Measurements from ENCODE around the gene GSK3A. TPM values are rescaled to one million over a fixed set of nuclear protein-coding genes. Genes with fewer than 3 reads are reported as not detected.
A peak's percentile ranks its signal among the peaks of the same experiment; 100 is the strongest.

GSK3A gene
- total and polyA plus RNA-seq, 2 of the 8 experiments (the other 6 are each of a cell fraction or from before 2014, with no cell fraction given): 55.3 to 84.0 TPM

DNA sequence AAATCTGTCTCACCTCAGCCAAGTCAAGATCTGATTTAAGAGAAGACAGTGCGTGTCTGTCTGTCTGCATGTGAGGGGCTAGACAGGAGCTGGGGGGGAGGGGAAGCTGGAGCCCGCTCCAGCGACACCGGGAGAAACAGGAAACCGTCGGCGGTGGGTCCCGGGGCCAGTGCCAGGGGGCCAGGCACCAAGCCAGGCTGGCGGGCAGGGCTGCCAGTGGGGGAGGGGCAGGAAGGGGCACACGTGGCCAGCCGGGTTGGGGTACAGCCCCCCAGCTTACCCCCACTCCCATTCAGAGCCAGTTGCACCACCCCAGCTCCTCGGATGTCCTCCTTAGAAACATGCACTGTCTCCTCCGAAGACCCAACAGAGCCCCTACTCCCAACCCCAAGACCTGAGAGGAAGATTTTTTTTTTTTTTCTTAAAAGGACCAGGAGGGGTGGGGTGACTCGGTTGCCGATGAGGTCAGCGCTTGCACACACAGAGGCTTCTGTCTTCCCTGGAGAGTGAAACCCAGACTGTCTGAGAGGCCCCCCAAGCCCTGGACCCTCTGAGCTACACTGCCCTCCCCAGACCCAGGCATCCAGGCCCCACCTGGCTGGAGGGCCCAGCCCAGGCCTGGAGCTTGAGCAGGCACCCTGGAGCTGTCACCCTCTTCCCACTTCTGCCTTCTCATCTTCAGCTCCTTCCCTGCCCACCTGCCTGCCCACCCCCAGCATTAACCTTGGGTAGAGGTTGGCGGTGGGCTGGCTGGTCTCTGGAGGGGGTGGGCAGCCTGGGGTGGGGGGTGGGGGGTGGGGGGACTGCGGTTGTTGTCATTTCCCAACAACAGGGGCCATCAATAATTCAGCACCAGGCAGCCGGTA is 8.5 kb upstream of the GSK3A start:
- Histone ChIP-seq H4K20me1 (replicated peaks in 1 of 2; ENCODE audit: control insufficient read depth in 1 of 2, insufficient read depth in 2 of 2, low read length in 2 of 2) (peaks cover 6 to 19% of the 10 kb centered on the region in 2 experiments), H3K23ac (ENCODE audit: insufficient read length) (no peak overlapping the region), H3K27me3 (replicated peaks in 1 of 4; ENCODE audit: control insufficient read depth in 3 of 4, extremely low read depth in 1 of 4, insufficient read depth in 3 of 4, low read length in 3 of 4) (no peaks in the 10 kb centered on the region), H3K9ac (replicated peaks in 1 of 4; ENCODE audit: extremely low read depth in 1 of 4, low read depth in 3 of 4, low read length in 3 of 4) (no peak overlapping the region; a peak in 1 of 7 replicates), H2AK5ac (ENCODE audit: low read depth, low read length) (no peak overlapping the region; the same call in 1 of the 2 replicates), H3K79me1 (ENCODE audit: low read depth, low read length) (peaks cover 15% of the 10 kb centered on the region), H3K23me2 (ENCODE audit: low read depth, low read length) (peaks cover 13% of the 10 kb centered on the region; the same call in 1 of the 2 replicates), H4K8ac (ENCODE audit: extremely low read depth, insufficient read depth, low read length) (no peak overlapping the region), H3K4me3 (ENCODE audit: extremely low read depth in 1 of 4, insufficient read depth in 2 of 4, low read depth in 3 of 4, low read length in 4 of 4) (no peak overlapping the region), H4K91ac (replicated peaks; ENCODE audit: insufficient read length, low read length) (no peak overlapping the region), H3K36me3 (ENCODE audit: control insufficient read depth in 2 of 4, insufficient read depth in 4 of 4, low read length in 3 of 4) (peaks cover 0 to 20% (median 4%) of the 10 kb centered on the region in 4 experiments; a peak in 4 of 8 replicates), H3K79me2 (ENCODE audit: control insufficient read depth in 1 of 2, insufficient read depth in 2 of 2, low read length in 2 of 2) (peaks cover 4 to 33% of the 10 kb centered on the region in 2 experiments; a peak in 3 of 4 replicates), H2BK120ac (replicated peaks; ENCODE audit: low read depth, low read length) (no peak overlapping the region), H2BK12ac (ENCODE audit: low read depth, low read length) (no peak overlapping the region), H3K14ac (ENCODE audit: insufficient read length) (no peak overlapping the region), H2BK15ac (ENCODE audit: low read length) (no peak overlapping the region), H2BK5ac (ENCODE audit: low read depth, low read length) (0 out of 2 replicates have a peak overlapping the region, but pooled peaks have one; percentile 49), H3K4ac (replicated peaks; ENCODE audit: insufficient read length, low read depth, low read length) (no peak overlapping the region), H2BK20ac (ENCODE audit: low read length) (no peak overlapping the region), H3K4me1 (replicated peaks in 1 of 4; ENCODE audit: control insufficient read depth in 3 of 4, insufficient read depth in 4 of 4, low read length in 3 of 4) (peaks cover 11 to 34% (median 22%) of the 10 kb centered on the region in 4 experiments), H3K27ac (ENCODE audit: low read depth, low read length) (no peak overlapping the region), H3K18ac (ENCODE audit: extremely low read depth, low read length) (no peak overlapping the region; the same call in 1 of the 2 replicates), H3K56ac (replicated peaks; ENCODE audit: insufficient read length, low read depth, low read length) (no peak overlapping the region), H3K9me3 (ENCODE audit: insufficient read depth in 2 of 2, low read depth in 1 of 2, low read length in 1 of 2) (no peaks in the 10 kb centered on the region), H3K4me2 (ENCODE audit: insufficient read depth in 1 of 2, low read depth in 2 of 2, low read length in 2 of 2) (peak overlapping the region in 1 of 2 experiments; percentile 87; a peak in 1 of 4 replicates), H2AFZ (ENCODE audit: low read length) (no peak overlapping the region), H4K5ac (ENCODE audit: insufficient read length, low read depth, low read length) (no peak overlapping the region)
- DNase-seq (ENCODE audit: low read depth in 1 of 2, low spot score in 2 of 2) (no peak), FAIRE-seq (no peak)
- no peak for TF ChIP-seq CBX8 (IDR thresholded peaks at IDR 0.05; ENCODE audit: borderline replicate concordance, low read depth, low read length)
- ChIA-PET POLR2A (ENCODE audit: partially characterized antibody) (interaction anchor here (0.5 to 4.4 kb wide), 11 partner anchors 8 to 140 kb away, joined by 3 to 15 read pairs (median 5); partner anchors contain the start of genes PAFAH1B3 and PRR19), CTCF (ENCODE audit: partially characterized antibody) (interaction anchor here (0.6 to 11.8 kb wide), 9 partner anchors 8 to 697 kb away, joined by 3 to 260 read pairs (median 4); partner anchors contain the start of gene GSK3A)
- WGBS, 2 experiments (ENCODE audit: extremely low coverage in 1 of 2, insufficient coverage in 1 of 2, insufficient read length in 1 of 2, insufficient replicate concordance in 2 of 2, low coverage in 1 of 2, low lambda C conversion rate in 2 of 2, missing lambda C conversion rate in 1 of 2): 80% methylated on average over 13 of the region's 19 CpGs; no CpG with 5 or more reads in 1 of the 2 experiments
